GM12878 (cell line): Measurements from ENCODE around the gene TPRA1. TPM values are rescaled to one million over a fixed set of nuclear protein-coding genes. Genes with fewer than 3 reads are reported as not detected.

Experiments
- ATAC-seq: fragments of 200-7000 bp; cut with Tn5 transposase; 3 replicates; pipeline ENCODE4 v1.9.1; 2020; ENCODE audit warnings: mild to moderate bottlenecking, moderate library complexity
- BruUV-seq: library from RNA; stranded (reverse); fragments of 400-500 nt; replicated peaks from 2 replicates; lab custom pipeline; 2021; lab: Mats Ljungman, UMichigan
- CTCF ChIA-PET: fragments of 300-600 bp; sonication (Branson Sonifier 250); formaldehyde crosslinking; extraction: SDS; loops from one replicate; lab custom pipeline; 2021; ENCODE audit warnings: inconsistent platforms; lab: Yijun Ruan, JAX
- POLR2A ChIA-PET: fragments of 350-600 bp; formaldehyde crosslinking; extraction: SDS; loops from one replicate; lab custom pipeline; 2021; ENCODE audit warnings: inconsistent platforms; lab: Charles Lee
- RAD21 ChIA-PET: fragments of 300-600 bp; sonication (Branson Sonifier 250); formaldehyde crosslinking; loops from one replicate; lab custom pipeline; 2023; ENCODE audit warnings: antibody characterized with exemption; ENCODE audit not compliant: unreplicated experiment; lab: Charles Lee
- SMC1A ChIA-PET: fragments of 300-600 bp; sonication (Branson Sonifier 250); formaldehyde crosslinking; loops from one replicate; lab custom pipeline; 2023; ENCODE audit not compliant: unreplicated experiment, uncharacterized antibody; lab: Charles Lee
- DNase-seq: peaks from one replicate; pipeline ENCODE4 v3.0.0-alpha.2; 2011; ENCODE audit warnings: low read depth, low spot score
- FAIRE-seq: peaks from 3 replicates; lab custom pipeline; 2011; peaks lifted over from hg19 to GRCh38; lab: Jason Lieb, UNC
- H2AFZ ChIP-seq: 2 replicates; pipeline ENCODE4 v1.6.0; 2011; ENCODE audit warnings: low read depth, low read length, control low read depth; ENCODE audit not compliant: control insufficient read depth
- H3K27ac ChIP-seq: 2 replicates; pipeline ENCODE4 v1.5.1; 2011; ENCODE audit warnings: control low read depth; ENCODE audit not compliant: control insufficient read depth, insufficient read depth
- H3K27me3 ChIP-seq, 2 experiments: replicated peaks in 1 of 2; 2 replicates each; pipeline versions ENCODE4 v1.6.0 to v1.6.1; 2011; ENCODE audit warnings: low read length in 1 of 2; ENCODE audit not compliant: control insufficient read depth in 2 of 2, insufficient read depth in 2 of 2
- H3K36me3 ChIP-seq, 2 experiments: 2 replicates each; pipeline ENCODE4 v1.5.1; 2011; ENCODE audit warnings: low read length in 1 of 2; ENCODE audit not compliant: control insufficient read depth in 2 of 2, insufficient read depth in 2 of 2
- H3K4me1 ChIP-seq: 2 replicates; pipeline ENCODE4 v1.6.1; 2011; ENCODE audit warnings: mild to moderate bottlenecking, low read length, moderate library complexity, mixed read lengths; ENCODE audit not compliant: control insufficient read depth, insufficient read depth
- H3K4me2 ChIP-seq: 2 replicates; pipeline ENCODE4 v1.6.0; 2011; ENCODE audit warnings: control low read depth; ENCODE audit not compliant: control insufficient read depth, insufficient read depth
- H3K4me3 ChIP-seq: fragments of 200-600 bp; sonication (generic); 2 replicates; pipeline ENCODE4 v1.5.1; 2016
- H3K79me2 ChIP-seq: 2 replicates; pipeline ENCODE4 v1.6.0; 2011; ENCODE audit warnings: low read length; ENCODE audit not compliant: control insufficient read depth, insufficient read depth
- H3K9ac ChIP-seq: 2 replicates; pipeline ENCODE4 v1.8.0; 2011; ENCODE audit warnings: low read length, control low read depth, mixed read lengths; ENCODE audit not compliant: control insufficient read depth, insufficient read depth
- H3K9me3 ChIP-seq: replicated peaks from 3 replicates; pipeline ENCODE4 v1.5.1; 2011; ENCODE audit warnings: mild to moderate bottlenecking, low read length; ENCODE audit not compliant: control insufficient read depth, insufficient read depth
- H4K20me1 ChIP-seq: 2 replicates; pipeline ENCODE4 v1.6.0; 2011; ENCODE audit not compliant: control insufficient read depth, insufficient read depth
- ATF7 ChIP-seq: fragments of 450-650 bp; IDR thresholded peaks from 2 replicates; pipeline ENCODE4 v1.6.1; 2016; ENCODE audit warnings: low read depth, mild to moderate bottlenecking
- JUNB ChIP-seq: IDR thresholded peaks from 2 replicates; pipeline ENCODE4 v1.6.1; 2016; ENCODE audit warnings: antibody characterized with exemption, mild to moderate bottlenecking
- MTA3 ChIP-seq: IDR thresholded peaks from 2 replicates; pipeline ENCODE4 v1.6.1; 2012; ENCODE audit warnings: low read length, inconsistent platforms, borderline replicate concordance
- MXI1 ChIP-seq: fragments of 150-350 bp; IDR thresholded peaks from 2 replicates; pipeline ENCODE4 v1.6.1; 2011; ENCODE audit warnings: low read depth, mild to moderate bottlenecking, inconsistent platforms, low read length, improper control_type of control experiment
- NFIC ChIP-seq: IDR thresholded peaks from 2 replicates; pipeline ENCODE4 v1.6.1; 2012; ENCODE audit warnings: low read depth, mild to moderate bottlenecking, inconsistent platforms, low read length, moderate library complexity
- NRF1 ChIP-seq: conservative IDR thresholded peaks from 2 replicates; pipeline ENCODE4 v1.6.1; 2011; ENCODE audit warnings: mild to moderate bottlenecking, low read depth, low read length, improper control_type of control experiment
- RAD51 ChIP-seq: fragments of 450-650 bp; IDR thresholded peaks from 2 replicates; pipeline ENCODE4 v1.6.1; 2016; ENCODE audit warnings: moderate library complexity, mild to moderate bottlenecking, inconsistent platforms
- RB1 ChIP-seq: fragments of 450-650 bp; formaldehyde crosslinking; IDR thresholded peaks from 2 replicates; pipeline ENCODE4 v1.6.1; 2017; ENCODE audit warnings: mild to moderate bottlenecking, borderline replicate concordance
- USF2 ChIP-seq: IDR thresholded peaks from 2 replicates; pipeline ENCODE4 v1.6.1; 2011; ENCODE audit warnings: low read depth, low read length, improper control_type of control experiment, borderline replicate concordance
- WGBS: methylation state at CpG from one replicate; pipeline ENCODE4 v1.1.6; 2016; ENCODE audit warnings: low lambda C conversion rate; ENCODE audit not compliant: insufficient replicate concordance, insufficient coverage; ENCODE audit errors: missing lambda C conversion rate; 5-methylcytosine and 5-hydroxymethylcytosine counted together
- in situ Hi-C: fragments of 300-500 bp; cut with MboI; formaldehyde crosslinking; loops from 9 replicates; pipeline ENCODE4 v1.14.3; 2018; ENCODE audit warnings: mixed read lengths
- intact Hi-C: fragments of 100-400 bp; cut with micrococcal nuclease; formaldehyde crosslinking; loops from one replicate; pipeline ENCODE4 v1.14.2; 2022; ENCODE audit not compliant: unreplicated experiment
- polyA plus RNA-seq, 11 experiments: library from polyadenylated mRNA; depleted of rRNA in 4 of 11; unstranded in 6 of 11; stranded (reverse) in 5 of 11; fragments of >200 nt; fragmentation: Nextera tagmentation in 4 of 11; fragmentation: Illumina TruSeq in 1 of 11; extraction: Ambion mirVana in 4 of 11; extraction: Trizol in 1 of 11; gene quantifications; 1 replicate in 1 of 11; 2 replicates in 10 of 11; pipeline versions ENCODE4 v1.2.1 to v1.2.3, GENCODE V29; 2011 to 2016; ENCODE audit warnings: inconsistent platforms in 2 of 11, missing spikeins in 2 of 11, low read depth in 1 of 11
- total RNA-seq, 4 experiments: library from RNA; depleted of rRNA in 3 of 4; stranded (reverse); fragments of >200 nt in 3 of 4; fragmentation: Illumina TruSeq in 1 of 4; extraction: Trizol in 1 of 4; gene quantifications; 2 replicates each; pipeline versions ENCODE4 v1.2.1 to v1.2.3, GENCODE V29; 2013 to 2021

The TPRA1 gene
- total and polyA plus RNA-seq, 10 of the 15 experiments (the other 5 are each of a cell fraction or from before 2014, with no cell fraction given) = 1.8 to 39.6 (median 26.6) TPM

- Histone ChIP-seq H3K36me3 (no peaks in the 10 kb centered on the region), H3K9me3 (no peaks in the 10 kb centered on the region), H3K79me2 (no peaks in the 10 kb centered on the region), H3K27me3 (no peaks in the 10 kb centered on the region; a peak in 2 of 4 replicates), H3K4me1 (peaks cover 5% of the 10 kb centered on the region), H2AFZ (no peak overlapping the region; the same call in 1 of the 2 replicates), H3K9ac (no peak overlapping the region), H4K20me1 (no peaks in the 10 kb centered on the region), H3K4me2 (no peak overlapping the region), H3K27ac (no peak overlapping the region), H3K4me3 (no peak overlapping the region)
- FAIRE-seq = no peak
- in situ Hi-C loops (no loop called here), intact Hi-C loops (no loop called here)
- POLR2A ChIA-PET = no interaction called here
- RAD21 ChIA-PET = no interaction called here
- 6% methylated on average over 9 of the region's 9 CpGs for WGBS
- SMC1A ChIA-PET = no interaction called here
- no TSS peak for BruUV-seq
- TF ChIP-seq NRF1 = no peak
- CTCF ChIA-PET = no interaction called here
- DNase-seq = no peak
- no peak for ATAC-seq
Measured at GRCh38 chr3:127529346-127530188, 61.0 kb downstream of the TPRA1 start.

DNA sequence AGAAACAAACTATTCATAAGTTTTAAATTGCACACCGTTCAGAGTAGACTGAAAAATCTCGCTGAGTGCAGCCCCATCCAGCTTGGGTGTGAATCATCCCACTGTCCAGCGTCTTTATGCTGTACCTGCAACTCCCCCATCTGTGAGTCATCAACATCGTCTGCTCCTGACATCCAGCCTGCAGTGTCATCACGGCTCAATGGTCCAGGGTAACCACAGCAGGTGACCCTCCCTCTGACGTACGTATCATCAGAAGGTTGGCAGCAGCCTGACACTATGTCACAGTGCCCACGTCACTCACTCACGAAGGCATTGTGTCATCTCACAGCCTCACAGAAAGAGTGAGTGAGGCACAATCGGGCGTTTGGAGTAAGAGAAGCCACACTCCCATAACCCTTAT is 65.2 kb downstream of the TPRA1 start:
- DNase-seq (no peak), FAIRE-seq (no peak), ATAC-seq (no peak; the same call in 2 of the 3 replicates)
- TF ChIP-seq NFIC (no peak), RAD51 (no peak), MTA3 (no peak), MXI1 (no peak), USF2 (no peak), RB1 (no peak), JUNB (no peak), ATF7 (no peak)
- H3K27me3 ChIP-seq = peaks cover 0 to 2% of the 10 kb centered on the region in 2 experiments; a peak in 3 of 4 replicates
- no peaks in the 10 kb centered on the region for H3K36me3 ChIP-seq
- ChIA-PET POLR2A (no interaction called here), RAD21 (no interaction called here), SMC1A (no interaction called here), CTCF (no interaction called here)
- no peaks in the 10 kb centered on the region for H4K20me1 ChIP-seq
- H3K79me2 ChIP-seq = no peaks in the 10 kb centered on the region
- H3K4me2 ChIP-seq = no peak overlapping the region
- 14% methylated on average over 10 of the region's 11 CpGs for WGBS
- no TSS peak for BruUV-seq
- no peak overlapping the region for H3K27ac ChIP-seq
- no peak overlapping the region for H3K9ac ChIP-seq
- no peaks in the 10 kb centered on the region; the same call in 2 of the 3 replicates for H3K9me3 ChIP-seq
- peaks cover 5% of the 10 kb centered on the region for H3K4me1 ChIP-seq
- no peak overlapping the region for H2AFZ ChIP-seq
- no peak overlapping the region for H3K4me3 ChIP-seq
- intact Hi-C loops (no loop called here), in situ Hi-C loops (no loop called here)
